Measurements from ENCODE around the gene PRAMEF5.
"Not testable (repeated sequence)": the region's sequence is repeated elsewhere in the genome, so short reads cannot be mapped to it uniquely, and the experiment has no call there.

The PRAMEF5 gene

GRCh38 chr1:13247122-13247521 is 6.9 kb upstream of the PRAMEF5 start:
- DNase-seq (ENCODE audit: insufficient read length, low spot score); FAIRE-seq: not testable (repeated sequence)

DNA sequence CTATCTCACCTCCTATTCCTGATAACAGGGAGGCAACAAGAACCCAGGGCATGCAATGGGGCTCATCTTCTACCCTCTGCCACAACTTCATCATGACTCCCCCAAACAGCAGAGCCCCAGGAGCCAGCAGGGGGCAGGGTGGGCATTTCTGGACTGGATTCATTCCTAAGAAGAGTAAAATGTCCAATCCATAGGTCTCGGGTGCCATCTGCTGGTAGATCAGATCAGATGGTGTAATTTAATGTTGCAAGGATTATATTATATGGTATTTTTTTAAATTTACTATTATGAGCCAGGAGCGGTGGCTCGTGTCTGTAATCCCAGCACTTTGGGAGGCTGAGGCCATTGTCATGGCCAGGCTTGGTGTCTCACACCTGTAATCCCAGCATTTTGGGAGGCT is 11.1 kb downstream of the PRAMEF5 start:
- not testable (repeated sequence) for DNase-seq (ENCODE audit: insufficient read length, low spot score); FAIRE-seq

DNA sequence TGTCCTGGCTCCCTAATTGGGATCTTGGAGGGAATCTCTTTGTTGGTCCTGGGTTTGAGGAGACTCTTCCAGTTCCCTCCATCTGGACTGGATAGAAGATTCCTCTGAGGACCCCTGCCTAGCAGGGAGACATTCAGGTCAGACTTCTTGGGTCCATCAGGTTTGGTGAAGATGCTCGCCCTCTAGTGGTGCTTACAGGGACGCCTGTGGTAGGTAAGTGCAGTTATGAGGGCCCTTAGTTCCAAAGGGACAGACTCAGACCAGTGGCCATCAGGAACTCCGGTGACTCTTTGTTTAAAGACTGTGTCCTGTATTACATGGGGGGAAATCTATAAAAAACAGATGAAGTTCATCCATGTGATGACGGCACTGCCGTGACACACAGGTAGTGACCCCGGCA is 23.0 kb downstream of the PRAMEF5 start:
- not testable (repeated sequence) for FAIRE-seq; DNase-seq (ENCODE audit: insufficient read length, low spot score)

GRCh38 chr1:13279617-13280016 is 25.6 kb downstream of the PRAMEF5 start:
- not testable (repeated sequence) for FAIRE-seq; DNase-seq (ENCODE audit: insufficient read length, low spot score)

DNA sequence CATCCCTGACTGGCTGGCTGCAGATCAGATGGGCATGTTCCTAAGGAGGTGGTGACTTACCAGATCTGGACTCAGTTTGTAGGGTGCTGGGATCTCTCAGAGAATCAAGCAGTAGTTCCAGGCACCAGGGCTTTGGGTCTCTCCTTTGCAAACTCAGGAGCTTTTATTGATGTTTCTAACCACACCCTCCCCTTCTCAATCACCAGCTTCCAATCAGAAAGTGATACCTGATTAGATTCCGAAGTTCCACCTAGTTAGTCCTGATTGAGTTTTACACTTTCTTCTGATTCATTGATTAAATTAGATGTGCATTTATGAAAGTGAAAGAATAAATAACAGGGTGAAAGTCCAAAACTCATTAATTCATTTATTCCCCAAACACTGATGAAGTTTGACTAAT is 31.0 kb downstream of the PRAMEF5 start, which contains the start of gene PRAMEF8:
TSS of gene PRAMEF8 (minus strand) at position 101 of the 400 bp plus-strand sequence. CDS start 1,046 bp downstream, outside the sequence.
- DNase-seq (ENCODE audit: insufficient read length, low spot score); FAIRE-seq: not testable (repeated sequence)

DNA sequence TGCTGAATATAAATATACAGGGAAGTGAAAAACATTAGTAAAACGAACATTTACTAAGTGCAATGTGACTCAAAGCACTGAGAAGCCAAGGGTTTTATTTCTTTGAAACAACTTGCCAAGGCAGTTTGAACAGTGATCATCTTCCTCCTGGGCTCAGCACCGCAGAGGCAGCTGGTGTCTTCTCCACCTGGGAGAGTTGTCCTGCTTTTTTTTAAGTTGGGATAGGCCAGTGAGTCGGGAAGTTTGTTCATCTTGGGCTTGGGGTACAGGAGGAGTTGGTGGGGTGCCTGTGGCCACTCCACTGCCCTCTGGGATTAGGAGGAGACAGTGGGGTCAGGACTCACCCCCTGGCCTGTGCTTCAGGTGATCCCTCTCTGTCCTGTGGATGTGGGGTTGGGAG is 35.0 kb downstream of the PRAMEF5 start:
- DNase-seq (ENCODE audit: insufficient read length, low spot score); FAIRE-seq: not testable (repeated sequence)

DNA sequence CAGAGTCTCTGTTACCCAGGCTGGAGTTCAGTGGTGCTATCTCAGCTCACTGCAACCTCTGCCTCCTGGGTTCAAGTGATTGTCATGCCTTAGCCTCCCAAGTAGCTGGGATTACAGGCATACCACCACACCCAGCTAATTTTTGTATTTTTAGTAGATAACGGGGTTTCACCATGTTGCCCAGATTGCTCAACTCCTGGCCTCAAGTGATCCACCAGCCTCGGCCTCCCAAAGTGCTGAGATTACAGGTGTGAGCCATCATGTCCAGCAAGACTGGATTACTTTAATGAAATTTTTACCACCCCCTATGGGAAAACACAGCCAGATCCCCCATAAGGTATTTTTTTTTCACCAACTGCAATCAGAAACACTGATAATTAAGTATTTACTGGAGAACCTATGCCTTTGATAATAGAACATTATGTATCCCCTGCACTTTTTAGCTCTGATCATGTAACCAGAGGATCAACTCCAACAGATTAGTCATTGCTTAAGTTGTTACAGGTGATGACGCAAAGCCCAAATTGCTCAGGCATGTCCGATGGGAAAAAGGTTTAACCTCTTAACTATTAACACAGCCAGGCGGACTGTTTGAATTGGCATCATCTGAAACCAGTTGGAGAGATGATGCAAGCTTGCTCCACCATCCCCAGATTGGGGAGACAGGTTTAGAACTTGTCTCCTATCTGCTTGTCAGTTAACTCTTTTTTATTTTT is 43.4 kb downstream of the PRAMEF5 start:
- FAIRE-seq; DNase-seq (ENCODE audit: insufficient read length, low spot score): not testable (repeated sequence)

DNA sequence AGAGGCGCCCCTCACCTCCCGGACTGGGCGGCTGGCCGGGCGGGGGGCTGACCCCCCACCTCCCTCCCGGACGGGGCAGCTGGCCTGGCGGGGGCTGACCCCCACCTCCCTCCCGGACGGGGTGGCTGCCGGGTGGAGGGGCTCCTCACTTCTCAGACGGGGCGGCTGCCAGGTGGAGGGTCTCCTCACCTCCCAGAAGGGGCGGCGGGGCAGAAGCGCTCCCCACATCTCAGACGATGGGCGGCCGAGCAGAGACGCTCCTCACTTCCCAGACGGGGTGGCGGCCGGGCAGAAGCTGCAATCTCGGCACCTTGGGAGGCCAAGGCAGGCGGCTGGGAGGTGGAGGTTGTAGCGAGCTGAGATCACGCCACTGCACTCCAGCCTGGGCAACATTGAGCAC is 44.7 kb downstream of the PRAMEF5 start:
- not testable (repeated sequence) for FAIRE-seq; DNase-seq (ENCODE audit: insufficient read length, low spot score)

DNA sequence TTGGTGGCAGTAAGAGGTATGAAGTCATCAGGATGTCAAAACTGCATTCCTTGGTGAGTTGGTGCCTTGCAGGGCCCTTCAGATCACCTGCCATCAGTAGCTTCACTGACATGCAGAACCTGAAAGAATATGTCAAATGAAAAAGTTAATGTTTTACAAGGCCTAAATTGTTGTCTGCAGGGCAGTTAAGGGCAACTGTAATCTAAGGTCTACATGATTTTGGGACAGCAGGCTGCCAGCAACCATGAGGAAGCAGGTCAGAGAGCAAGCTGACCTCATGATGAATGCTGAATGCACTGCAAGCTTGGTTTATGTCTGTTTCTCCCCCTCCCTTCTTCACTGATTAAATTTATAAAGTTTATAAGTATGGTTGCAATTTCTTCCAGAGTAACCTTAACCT is 48.2 kb downstream of the PRAMEF5 start:
- not testable (repeated sequence) for DNase-seq (ENCODE audit: insufficient read length, low spot score); FAIRE-seq

GRCh38 chr1:13303239-13303638 is 49.2 kb downstream of the PRAMEF5 start, which contains the start of gene PRAMEF33:
PRAMEF33 (plus strand) TSS chr1:13303539; CDS start chr1:13305955, 2,416 bp downstream.
- not testable (repeated sequence) for DNase-seq (ENCODE audit: insufficient read length, low spot score); FAIRE-seq

Data from H54 (cell line).